CD4-positive, alpha-beta T cell treated with Interferon alpha-2 for 1 hour (primary cell): Measurements from ENCODE around the gene LTA.

Source experiments
- DNase-seq, 2 donors: peaks; one replicate each; pipeline ENCODE4 v3.0.0-alpha.2; 2020 to 2022

The LTA gene

DNA sequence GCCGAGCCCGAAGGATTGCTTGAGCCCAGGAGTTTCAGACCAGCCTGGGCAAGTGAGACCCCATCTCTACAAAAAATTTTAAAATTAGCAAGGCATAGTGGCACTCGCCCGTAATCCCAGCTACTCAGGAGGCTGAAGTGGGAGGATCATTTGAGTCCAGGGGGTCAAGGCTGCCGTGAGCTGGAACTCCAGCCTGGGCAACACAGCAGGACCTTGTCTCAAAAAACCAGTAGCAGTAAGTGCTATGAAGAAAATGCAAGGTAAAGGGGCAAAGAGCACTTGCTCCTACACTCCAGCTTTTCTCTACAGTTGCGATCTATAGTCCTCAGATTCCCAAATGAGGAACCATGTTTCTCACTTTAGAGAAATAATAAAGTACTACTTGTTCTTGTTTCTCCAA lies 28.4 kb upstream of the LTA start:
- no peak for DNase-seq

DNA sequence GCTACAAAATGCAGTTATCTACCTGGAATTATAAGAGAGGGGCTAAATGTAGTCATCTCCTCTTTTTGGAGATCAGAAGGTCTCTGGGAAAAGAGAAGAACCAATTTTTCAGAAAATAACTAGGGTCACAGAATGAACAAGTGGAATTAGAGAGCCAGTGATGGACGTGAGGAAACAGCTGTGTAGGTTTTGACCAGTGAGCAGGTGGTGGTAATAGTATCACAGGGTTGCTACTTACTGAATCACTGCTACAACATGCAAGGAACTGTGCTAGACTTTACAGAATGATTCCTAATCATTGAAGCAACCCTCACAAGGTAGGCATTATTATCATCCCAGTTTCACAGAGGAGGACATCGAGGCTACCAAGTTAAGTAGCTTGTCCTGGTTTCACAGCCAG lies 27.4 kb upstream of the LTA start:
- no peak for DNase-seq

DNA sequence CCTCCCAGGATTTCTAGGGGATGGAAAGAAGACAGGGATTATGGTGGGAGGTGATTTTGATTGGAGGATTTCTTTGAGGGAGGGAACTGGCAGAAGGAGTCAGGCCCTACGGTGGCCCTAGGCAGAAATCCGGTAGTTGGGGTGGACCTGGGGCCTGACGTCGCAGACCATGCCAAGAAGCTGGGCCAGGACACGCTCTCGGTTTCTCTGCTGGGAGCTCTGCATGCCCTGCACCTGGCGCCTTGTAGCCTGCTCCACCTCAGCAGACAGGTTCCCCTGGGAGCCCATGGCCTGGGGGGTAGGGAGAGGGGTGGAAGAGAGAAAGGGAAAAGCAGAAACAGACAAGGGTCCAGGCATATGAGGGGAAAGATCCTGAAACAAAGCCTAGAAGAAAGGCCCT lies 26.8 kb upstream of the LTA start:
- no peak for DNase-seq

DNA sequence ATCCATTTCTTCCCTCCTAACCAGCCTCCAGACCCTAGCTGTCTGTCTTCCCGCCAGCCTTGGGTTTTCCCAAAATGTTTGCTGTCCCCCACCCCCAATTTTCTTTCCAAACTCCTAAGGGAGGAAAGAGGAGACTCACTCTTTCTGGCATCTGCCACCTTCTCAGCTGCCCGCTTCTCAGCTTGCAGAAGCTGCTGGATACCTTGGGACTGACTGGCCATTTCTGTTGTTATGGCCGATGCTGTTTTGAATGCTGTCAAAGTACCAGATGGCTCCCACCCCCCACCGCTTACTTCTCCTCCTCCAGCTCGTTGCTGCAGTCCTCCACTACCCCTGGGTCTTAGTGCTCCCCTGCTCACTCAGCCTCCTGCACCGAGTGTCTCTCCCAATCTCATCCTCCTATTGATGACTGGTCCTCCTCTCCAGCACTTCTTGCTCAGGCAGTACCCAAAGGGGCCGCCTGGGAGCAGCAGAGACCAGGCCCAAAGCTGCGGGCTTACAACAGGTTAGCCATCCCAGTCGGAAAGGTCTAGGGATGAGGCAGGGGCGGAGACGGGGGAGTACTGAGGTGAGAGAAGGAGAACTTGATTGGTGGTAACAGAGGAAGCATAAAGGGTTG lies 25.6 kb upstream of the LTA start, which contains the start of gene ATP6V1G2:
Gene ATP6V1G2, minus strand, starts transcription at position 270 of the 619 bp plus-strand sequence. Its CDS starts 49 bp downstream, at position 221.
- peak; percentile 84 to 89 for DNase-seq

DNA sequence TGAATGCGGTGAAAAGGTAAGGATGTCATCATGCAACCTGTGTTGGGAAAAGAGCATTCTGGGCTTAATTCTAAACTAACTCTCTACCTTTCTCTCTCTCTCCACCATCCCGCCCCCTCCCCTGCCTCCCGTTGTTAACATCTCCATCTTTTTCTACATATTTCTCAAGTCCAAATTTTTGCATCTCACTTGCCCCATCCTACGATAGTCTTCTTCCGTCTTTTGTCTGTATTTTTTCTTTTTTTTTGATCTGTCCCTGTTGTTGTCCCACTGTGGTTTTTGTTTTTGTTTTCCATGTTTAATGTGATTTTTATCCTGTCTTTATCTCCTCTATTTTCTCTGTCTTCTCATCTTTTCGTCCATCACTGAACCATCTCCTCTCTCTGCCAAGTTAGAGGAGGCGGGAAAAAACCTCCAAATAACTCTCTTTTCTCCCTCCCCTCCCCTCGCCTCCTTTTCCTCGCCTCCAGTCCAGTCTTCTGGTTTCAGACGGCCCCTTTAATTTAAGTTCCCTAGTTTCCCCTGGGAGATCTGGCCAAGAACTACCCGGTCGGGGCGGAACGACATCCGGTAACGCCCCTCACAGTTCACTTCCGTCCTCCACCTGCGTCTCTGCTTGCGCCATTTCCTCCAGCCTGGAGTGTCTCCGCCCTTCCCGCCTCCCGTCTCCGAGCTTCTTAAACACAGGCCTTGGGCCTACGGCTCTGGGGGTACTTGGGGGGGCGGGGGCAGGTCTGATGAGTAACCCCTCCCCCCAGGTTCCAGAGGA lies 24.9 kb upstream of the LTA start, which contains the start of gene NFKBIL1:
Gene NFKBIL1, plus strand, starts transcription at position 651 of the 769 bp plus-strand sequence. Its CDS starts 87 bp downstream, at position 738.
- DNase-seq: peak; percentile 93 to 94

DNA sequence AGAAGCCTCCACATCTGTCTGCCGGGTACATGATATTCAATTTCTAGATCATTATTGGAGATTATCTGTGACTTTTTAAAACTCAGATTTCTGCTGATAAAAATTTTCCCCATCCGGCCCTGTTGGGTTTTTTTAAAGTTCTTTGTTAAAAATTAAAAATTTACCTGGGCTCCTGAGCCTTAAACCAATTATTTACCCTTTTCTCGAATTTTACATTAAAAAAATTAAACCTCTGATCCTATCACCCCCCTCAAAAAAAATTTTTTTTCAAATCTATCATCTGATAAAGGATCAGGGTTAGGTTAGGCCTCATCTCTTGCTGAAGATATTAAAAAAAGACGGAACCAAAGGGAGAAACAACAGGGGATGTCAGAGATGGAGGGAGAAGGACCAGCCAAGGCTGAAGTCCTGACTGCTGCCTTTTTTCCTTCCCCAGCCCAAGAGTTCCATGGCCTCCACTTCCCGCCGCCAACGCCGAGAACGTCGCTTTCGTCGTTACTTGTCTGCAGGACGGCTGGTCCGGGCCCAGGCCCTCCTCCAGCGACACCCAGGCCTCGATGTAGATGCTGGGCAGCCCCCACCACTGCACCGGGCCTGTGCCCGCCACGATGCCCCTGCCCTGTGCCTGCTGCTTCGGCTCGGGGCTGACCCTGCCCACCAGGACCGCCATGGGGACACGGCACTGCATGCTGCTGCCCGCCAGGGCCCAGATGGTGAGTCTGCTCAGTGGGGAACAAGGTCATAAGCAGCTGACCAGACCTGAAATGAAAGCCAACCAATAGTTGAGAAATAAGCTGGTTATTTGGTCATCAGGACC lies 24.2 kb upstream of the LTA start:
- DNase-seq: no peak

DNA sequence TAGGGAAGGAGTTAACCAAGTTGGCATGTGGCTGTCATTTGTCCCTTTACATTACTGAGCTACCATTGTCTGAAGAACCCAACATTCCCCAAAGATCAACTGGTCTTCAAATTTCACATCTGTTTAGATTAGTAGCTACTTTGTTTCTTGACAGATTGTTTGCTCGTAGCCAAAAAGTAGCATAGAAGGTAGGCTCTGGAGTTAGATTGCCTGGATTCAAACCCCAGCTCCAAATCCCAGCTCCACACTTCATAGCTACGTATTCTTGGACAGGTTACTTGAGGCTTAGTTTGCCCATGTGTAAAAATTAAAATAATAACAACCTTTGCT lies 23.6 kb upstream of the LTA start:
- no peak for DNase-seq

DNA sequence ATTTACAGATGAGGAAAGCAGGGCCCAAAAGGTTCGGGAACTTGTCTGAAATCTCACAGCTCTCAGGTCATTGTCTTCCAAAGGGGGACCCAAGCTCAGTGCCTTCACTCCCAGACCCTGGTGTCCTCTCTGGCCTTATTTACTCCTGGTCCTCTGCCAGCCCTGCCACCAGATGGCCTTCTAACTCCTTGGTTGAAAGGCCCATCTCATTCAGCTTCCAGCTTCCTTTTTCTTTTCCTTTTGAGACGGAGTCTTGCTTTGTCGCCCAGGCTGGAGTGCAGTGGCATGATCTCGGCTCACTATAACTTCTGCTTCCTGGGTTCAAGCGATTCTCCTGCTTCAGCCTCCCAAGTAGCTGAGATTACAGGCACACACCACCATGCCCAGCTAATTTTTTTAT lies 20.7 kb upstream of the LTA start:
- peak; percentile 77 to 79 for DNase-seq

DNA sequence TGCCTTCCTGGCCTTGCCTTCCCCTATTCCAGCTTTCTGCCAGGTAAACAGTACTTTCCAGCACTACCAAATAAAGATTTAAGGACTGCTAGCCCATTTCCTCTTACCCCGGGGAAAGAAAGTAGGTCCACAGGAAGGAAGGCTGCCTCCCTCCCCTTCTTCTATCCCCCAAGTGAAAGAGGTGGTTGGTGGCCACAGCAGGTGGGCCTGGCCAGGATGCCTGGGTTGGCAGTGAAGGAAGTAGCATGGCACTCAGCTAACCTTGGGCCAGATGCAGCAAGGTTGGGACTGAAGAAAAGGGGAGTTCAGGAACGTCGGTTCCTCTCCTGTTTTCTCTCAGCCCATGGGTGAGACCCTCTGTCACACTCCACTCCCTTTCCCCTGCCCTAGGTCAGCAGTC lies 15.8 kb upstream of the LTA start:
- no peak for DNase-seq

DNA sequence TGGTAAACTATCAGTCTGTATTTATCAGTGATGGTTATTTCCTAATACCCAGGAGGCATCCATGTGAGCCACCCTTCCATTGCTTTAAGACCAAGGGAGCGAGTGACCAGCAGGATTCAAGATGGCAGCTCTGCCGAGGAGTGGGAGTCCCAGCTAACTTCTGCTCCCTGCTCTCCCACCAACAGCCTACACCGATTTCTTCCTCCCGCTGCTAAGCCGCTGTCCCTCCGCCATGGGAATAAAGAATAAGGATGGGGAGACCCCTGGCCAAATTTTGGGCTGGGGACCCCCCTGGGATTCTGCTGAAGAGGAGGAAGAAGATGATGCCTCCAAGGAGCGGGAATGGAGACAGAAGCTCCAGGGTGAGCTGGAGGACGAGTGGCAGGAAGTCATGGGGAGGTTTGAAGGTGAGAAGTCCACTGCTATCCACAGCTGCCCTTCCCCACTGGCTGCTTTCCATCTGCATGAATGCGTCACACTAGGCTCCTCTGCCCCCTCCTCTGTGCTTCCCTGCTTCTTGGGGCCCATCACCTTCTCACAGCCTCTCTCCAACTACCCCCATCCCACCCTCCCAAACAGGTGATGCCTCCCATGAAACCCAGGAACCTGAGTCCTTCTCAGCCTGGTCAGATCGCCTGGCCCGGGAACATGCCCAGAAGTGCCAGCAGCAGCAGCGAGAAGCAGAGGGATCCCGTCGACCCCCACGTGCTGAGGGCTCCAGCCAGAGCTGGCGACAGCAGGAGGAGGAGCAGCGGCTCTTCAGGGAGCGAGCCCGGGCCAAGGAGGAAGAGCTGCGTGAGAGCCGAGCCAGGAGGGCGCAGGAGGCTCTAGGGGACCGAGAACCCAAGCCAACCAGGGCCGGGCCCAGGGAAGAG lies 14.4 kb upstream of the LTA start:
- DNase-seq: no peak

DNA sequence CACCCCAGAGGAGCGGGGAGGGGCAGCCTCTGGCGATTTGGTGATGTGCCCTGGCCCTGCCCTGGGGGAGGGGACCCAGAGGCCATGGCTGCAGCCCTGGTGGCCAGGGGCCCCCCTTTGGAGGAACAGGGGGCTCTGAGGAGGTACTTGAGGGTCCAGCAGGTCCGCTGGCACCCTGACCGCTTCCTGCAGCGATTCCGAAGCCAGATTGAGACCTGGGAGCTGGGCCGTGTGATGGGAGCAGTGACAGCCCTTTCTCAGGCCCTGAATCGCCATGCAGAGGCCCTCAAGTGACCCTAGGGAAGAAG lies 13.8 kb upstream of the LTA start:
- no peak for DNase-seq

DNA sequence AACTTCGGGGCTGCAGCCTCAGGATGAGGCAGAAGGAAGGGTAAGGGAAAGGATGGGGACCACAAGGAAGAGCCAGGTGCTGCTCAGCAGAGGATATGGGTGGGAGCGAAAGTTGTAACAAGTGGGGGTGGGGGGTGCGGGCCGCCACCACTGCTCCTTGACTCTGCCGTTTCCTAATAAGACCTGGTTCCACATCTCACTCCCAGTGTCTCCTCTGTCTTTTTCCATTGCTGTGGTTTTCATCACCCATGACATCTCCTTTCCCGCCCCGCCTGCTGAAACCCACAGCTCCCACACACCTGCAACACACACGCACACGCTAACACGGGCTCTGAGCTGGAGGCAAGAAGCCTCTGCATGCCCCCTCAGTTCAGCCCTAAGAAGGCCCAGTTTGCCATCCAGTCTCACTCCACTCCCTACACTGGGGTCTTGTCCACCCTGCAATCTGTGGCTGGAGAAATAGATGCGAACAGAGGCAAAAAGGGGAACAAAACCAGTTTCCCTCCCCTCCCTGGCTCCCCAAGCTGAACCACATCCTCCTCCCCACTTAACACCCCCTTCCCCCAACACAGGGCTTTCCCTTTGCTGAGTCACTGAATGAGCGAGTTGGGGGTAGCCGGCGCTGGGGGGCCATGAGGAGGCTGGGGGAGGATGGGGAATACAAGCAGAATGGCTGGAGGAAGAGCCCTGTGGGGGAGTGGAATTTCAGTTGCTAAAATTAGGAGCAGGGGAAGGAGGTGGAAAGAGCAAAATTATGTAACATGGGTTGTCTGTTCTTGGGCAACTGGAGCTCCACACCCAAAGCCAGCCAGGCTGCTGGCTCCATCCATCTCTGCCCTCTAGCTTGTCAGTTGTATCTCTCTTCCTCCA lies 13.2 kb upstream of the LTA start:
- DNase-seq: peak; percentile 74 to 78

DNA sequence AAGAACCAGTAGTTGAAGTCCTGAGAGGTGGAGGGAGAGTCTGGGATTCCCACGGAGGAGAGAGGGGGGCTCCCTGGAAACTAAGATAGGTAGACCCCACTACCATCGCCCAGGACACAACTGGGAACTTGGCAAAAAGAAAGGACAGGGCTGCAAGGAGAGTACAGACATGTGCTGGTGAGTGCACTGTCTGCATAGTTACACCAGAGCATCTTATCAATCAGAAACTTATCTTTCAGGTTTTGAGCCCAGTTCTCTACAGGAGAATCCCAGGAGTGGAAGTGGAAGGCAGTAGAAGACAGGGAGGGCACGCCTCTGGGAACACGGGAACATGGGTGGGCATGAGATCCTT lies 12.5 kb upstream of the LTA start:
- no peak for DNase-seq

DNA sequence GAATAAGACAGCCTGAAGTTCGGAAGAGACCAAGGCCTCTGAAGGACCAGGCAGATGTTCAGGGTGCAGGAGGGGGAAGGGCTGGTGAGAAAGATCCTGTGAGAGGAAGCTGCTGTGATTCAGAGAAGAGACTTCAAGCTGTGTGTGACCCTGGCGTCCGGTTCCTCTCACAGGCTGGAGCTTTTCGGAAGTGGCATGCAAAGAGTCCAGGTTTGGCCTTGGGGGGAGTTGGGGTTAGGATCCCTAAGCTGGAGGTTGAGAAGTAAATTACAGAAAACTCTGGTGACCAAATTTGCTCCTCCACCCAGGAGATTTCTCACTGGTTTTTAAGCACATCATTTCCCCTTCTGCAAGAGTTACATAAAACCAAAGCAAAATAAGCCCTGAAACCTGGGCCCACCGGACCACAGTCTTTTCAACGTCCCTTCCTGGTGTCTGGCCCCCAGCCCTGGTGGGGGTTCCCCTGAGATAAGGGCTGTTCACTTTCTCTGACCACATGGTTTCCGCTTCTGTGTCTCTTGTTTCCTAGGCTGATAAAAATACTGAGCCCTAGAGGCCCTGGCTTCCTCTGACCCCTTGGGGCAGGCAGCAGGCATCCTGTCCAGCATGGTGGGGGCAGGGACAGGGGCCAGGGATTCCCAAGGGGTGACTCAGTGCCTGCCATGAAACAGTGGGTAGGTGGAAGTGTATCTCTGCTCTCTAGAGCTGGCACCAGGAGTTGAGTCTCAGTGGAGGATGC lies 12.0 kb upstream of the LTA start:
- DNase-seq: peak; percentile 67 to 77

DNA sequence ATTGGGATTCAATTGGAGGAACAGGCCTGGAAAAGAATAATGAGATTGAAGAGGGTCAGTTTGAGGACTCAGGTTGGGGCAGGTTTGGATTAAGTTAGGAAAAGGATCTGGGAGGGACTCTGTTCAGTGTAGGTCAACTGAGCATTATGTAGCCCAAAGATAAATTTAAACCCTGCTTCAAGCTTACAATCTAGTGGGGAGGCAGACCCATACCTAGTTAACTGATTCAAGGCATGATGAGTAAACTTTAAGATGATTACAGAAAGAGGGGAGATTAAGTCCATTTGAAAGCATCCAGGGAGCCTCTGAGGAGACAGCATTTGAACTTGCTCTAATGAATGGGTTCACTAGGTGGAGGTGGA lies 11.4 kb upstream of the LTA start:
- no peak for DNase-seq

DNA sequence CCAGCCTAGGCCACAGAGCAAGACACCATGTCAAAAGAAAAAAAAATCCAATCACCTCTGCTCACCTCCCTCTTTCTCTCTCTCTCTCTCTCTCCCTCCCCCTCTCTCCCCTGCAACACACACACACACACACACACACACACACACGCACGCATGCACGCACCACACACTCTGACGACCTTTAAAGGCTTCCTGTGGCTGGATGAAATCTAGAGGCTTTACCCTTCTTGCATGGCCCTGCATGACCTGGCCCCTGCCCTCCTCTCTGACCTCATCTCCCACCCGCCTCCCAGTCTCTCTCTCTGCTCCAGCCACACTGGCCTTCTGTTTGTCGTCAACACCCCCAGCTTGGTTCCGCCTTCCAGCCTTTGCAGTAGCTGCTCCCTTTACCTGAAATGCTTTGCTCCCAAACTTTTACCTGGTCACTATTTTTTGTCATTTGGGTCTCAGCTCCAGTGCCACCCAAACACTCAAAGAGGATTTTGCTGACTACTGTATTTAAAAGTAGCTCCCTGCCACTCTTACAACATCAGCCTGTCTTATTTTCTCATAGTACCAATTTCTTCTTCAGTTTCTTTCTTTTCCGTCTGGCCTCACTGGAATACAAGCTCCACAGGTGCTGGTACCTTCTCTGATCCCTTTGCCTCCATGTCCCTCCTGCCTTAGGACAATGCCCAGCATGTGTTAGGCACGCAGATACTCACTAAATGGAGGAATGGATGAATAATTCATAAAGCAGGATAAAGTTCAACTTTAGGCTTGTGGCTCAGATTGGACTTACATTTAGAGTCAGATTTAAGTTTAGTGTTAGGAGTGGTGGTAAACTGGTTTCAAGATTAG lies 4.3 kb upstream of the LTA start:
- DNase-seq: peak in 1 of 2 donors; percentile 61

DNA sequence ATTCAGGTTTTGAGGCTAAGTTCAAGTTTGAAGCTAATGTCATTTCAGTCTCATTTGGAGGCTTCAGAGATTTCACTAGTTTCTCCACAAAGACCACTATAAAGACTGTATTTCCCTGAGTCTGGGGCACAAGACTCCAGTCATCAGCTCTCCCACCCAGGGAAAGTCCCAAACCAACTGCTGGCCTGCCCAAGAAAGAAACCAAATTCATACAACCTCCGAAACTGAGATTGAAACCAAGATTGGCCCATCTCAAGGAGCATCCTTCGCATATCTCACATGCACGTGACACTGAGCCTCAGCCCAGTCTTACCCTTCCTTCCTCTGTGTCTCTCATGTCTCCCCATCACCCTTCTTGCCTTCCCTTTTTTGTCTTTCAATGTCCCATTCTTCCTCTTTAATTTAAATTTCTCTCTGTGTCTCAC lies 3.5 kb upstream of the LTA start:
- peak; percentile 81 to 89 for DNase-seq

DNA sequence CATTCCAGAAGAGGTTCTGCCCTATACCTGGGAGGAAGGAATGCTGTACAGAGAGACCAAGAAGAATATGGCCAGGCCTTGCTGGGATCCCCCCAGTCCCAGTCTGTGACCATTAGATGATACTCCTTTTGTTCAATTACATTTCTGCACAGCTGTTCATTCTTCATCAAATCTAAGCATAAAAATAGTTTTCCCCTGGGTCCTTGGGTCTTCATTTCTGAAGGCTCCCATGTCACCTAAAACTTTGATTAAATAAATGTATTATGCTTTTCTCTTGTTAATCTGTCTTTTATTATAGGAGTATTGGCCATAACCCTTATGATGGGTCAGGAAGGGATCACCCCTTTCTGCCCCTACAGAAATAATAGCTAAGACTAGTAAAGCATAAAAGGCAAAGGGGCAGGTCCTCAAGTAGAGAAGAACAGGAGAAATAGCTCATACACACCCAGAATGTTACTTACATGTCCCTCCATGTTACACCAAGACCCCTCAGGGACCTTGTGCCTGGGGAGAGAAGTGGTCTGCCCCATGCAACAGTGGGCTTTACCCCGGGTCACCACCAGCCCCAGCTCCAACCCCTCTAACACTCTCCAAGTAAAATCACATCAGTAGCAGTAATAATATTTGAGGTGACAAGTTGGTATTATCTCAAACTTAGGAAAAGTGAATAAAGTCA lies 2.1 kb upstream of the LTA start:
- no peak for DNase-seq

DNA sequence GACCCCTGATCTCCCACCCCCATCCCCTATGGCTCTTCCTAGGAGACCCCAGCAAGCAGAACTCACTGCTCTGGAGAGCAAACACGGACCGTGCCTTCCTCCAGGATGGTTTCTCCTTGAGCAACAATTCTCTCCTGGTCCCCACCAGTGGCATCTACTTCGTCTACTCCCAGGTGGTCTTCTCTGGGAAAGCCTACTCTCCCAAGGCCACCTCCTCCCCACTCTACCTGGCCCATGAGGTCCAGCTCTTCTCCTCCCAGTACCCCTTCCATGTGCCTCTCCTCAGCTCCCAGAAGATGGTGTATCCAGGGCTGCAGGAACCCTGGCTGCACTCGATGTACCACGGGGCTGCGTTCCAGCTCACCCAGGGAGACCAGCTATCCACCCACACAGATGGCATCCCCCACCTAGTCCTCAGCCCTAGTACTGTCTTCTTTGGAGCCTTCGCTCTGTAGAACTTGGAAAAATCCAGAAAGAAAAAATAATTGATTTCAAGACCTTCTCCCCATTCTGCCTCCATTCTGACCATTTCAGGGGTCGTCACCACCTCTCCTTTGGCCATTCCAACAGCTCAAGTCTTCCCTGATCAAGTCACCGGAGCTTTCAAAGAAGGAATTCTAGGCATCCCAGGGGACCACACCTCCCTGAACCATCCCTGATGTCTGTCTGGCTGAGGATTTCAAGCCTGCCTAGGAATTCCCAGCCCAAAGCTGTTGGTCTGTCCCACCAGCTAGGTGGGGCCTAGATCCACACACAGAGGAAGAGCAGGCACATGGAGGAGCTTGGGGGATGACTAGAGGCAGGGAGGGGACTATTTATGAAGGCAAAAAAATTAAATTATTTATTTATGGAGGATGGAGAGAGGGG lies 1.4 kb downstream of the LTA start:
- no peak for DNase-seq
